Measurements from ENCODE around the gene TOR1AIP1. TPM values are rescaled to one million over a fixed set of nuclear protein-coding genes. Genes with fewer than 3 reads are reported as not detected.

TOR1AIP1 gene
- total and polyA plus RNA-seq, 5 experiments from 2014 or later: 46.9 to 63.0 (median 55.1) TPM

DNA sequence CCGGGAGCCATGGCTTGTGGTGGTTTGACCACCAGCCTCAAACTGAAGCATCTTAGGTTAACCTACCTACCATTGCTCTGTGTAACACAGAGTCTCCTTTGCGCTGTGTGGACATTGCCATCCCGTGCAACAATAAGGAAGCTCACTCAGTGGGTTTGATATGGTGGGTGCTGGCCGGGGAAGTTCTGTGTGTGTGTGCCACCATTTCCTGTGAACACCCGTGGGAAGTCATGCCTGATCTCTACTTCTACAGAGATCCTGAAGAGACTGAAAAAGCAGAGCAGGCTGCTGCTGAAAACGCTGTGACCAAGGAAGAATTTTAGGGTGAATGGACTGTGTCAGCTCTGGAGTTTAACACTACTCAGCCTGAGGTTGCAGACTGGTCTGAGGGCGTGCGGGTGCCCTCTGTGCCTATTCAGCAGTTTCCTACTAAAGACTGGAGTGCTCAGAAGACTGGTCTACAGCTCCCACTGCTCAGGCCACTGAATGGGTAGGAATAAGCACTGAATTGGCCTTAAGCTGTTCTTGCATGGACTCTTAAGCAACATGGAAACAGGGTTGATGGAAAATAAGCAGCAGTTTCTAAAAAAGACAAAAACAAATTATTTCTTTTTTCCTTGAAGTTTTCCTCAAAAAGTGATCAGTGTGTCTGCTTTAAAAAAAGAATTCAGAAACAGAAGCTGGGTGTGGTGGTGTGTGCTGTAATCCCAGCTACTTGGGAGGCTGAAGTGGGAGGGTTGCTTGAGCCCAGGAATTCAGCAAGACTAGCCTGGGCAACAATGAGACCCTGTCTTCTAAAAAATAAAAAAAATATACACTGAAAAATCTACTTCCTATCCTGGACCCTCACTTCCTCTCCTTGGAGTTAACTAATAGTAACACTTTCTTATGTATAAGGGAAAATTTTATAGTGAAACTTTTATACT lies 87.2 kb downstream of the TOR1AIP1 start:
- Mint-ChIP-seq H3K4me1 (peaks cover 33 to 70% (median 65%) of the 10 kb centered on the region in 4 donors), H3K36me3 (peaks cover 0 to 27% (median 20%) of the 10 kb centered on the region in 3 donors), H3K27me3 (no peaks in the 10 kb centered on the region), H3K27ac (peak overlapping the region in 7 of 10 donors; percentile 7 to 82 (median 55)), H3K9me3 (peaks cover 0 to 8% (median 2%) of the 10 kb centered on the region in 9 donors), H3K4me3 (peak overlapping the region in 9 of 10 donors; percentile 8 to 82 (median 60))
- ATAC-seq (peak in 1 of 2 donors; percentile 39), DNase-seq (no peak)
- POLR2A ChIA-PET: no interaction called here

Other genes starting within 250 kb of the TOR1AIP1 start
- gene FAM163A, start 139.0 kb upstream of the TOR1AIP1 start, total RNA-seq: not detected
- not detected for gene FAM163A, start 139.0 kb upstream of the TOR1AIP1 start, polyA plus RNA-seq
- 10 to 100 TPM; 52.0 to 52.8 TPM for gene TOR1AIP2, start 4.5 kb upstream of the TOR1AIP1 start, total RNA-seq
- gene TOR1AIP2, start 4.5 kb upstream of the TOR1AIP1 start, polyA plus RNA-seq: 10 to 100 TPM in 2 of 3 donors, 1 to 10 TPM in 1; 7.6 to 12.5 (median 12.5) TPM
- 10 to 100 TPM; 85.3 to 86.6 TPM for gene CEP350, start 72.5 kb downstream of the TOR1AIP1 start, total RNA-seq
- 10 to 100 TPM; 20.2 to 52.0 (median 31.8) TPM for gene CEP350, start 72.5 kb downstream of the TOR1AIP1 start, polyA plus RNA-seq